HEK293T (cell line): ENCODE measurements around the gene TNIP3.

Experiments used
- BHLHE40 ChIP-seq: fragments of 450-650 bp; IDR thresholded peaks from 2 replicates; pipeline ENCODE4 v1.6.1; 2016; ENCODE audit warnings: mild to moderate bottlenecking, moderate library complexity, borderline replicate concordance
- CTBP1 ChIP-seq: fragments of 450-650 bp; IDR thresholded peaks from 2 replicates; pipeline ENCODE4 v1.6.1; 2016; ENCODE audit warnings: borderline replicate concordance
- FOXM1 ChIP-seq: fragments of 450-650 bp; IDR thresholded peaks from 2 replicates; pipeline ENCODE4 v1.6.1; 2017; ENCODE audit warnings: mild to moderate bottlenecking, borderline replicate concordance
- NFRKB ChIP-seq: fragments of 450-650 bp; IDR thresholded peaks from 2 replicates; pipeline ENCODE4 v1.6.1; 2016; ENCODE audit warnings: mild to moderate bottlenecking, moderate library complexity
- SP1 ChIP-seq: fragments of 450-650 bp; IDR thresholded peaks from 2 replicates; pipeline ENCODE4 v1.6.1; 2017
- SUZ12 ChIP-seq: fragments of 450-650 bp; IDR thresholded peaks from 2 replicates; pipeline ENCODE4 v1.6.1; 2016; ENCODE audit warnings: mild to moderate bottlenecking

- TF ChIP-seq FOXM1: no peak
- TF ChIP-seq NFRKB: no peak
- TF ChIP-seq BHLHE40: no peak
- no peak for TF ChIP-seq SP1
- no peak for TF ChIP-seq SUZ12
- no peak for TF ChIP-seq CTBP1
Observed at GRCh38 chr4:121091941-121092340, 72.2 kb downstream of the TNIP3 start.
